Measurements from ENCODE around the gene RAD51B.

GRCh38 chr14:68509188-68509983 is 689.8 kb downstream of the RAD51B start:
- TF ChIP-seq CTCF (IDR thresholded peaks at IDR 0.05) (no peak), EP300 (IDR thresholded peaks at IDR 0.05) (no peak)

All from tibial nerve (tissue), 4 donors.